Activated T-cell treated with anti-CD3 and anti-CD28 coated beads for 1 hour (primary cell): ENCODE results near the gene SCCPDH.
"Not testable (repeated sequence)": the region's sequence is repeated elsewhere in the genome, so short reads cannot be mapped to it uniquely, and the experiment has no call there.

ENCODE experiments used
- DNase-seq: peaks from one replicate; pipeline ENCODE4 v3.0.0-alpha.2; 2020; ENCODE audit warnings: low read depth

The SCCPDH gene

DNA sequence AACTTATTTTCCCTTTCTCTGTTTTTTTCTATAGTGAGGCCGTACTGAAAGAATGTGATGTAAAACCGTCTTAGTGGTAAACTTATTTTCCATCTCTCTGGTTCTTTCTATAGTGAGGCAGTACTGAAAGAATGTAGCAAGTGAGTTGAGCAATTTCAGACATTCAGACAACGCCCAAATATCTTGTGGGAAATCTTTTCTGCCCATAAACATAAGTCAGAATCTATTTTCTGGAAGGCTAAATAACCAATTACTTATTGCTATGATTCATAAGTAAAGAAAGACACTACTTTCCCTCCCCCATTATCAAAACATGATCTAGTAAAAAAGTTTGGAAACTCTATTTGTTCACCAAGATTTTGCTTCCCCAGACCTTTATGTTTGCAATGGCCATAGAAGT, 18.8 kb upstream of the SCCPDH start:
- DNase-seq = no peak

DNA sequence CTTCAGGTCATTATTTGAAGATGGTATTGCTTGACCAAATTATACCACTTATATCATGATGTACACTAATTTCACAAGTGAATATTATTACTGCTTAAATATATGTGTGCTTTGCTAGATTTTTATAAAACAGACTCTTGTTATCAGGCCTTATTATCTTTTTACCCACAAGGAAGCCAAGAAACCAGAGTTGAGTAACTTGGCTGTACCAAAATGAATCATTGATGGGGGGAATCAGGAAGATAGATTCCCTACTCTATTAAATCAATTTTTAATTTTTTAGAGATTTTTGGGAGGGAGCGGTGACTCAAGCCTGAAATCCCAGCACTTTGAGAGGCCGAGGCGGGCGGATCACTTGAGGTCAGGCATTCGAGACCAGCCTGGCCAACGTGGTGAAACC, 16.0 kb upstream of the SCCPDH start:
- DNase-seq = no peak

DNA sequence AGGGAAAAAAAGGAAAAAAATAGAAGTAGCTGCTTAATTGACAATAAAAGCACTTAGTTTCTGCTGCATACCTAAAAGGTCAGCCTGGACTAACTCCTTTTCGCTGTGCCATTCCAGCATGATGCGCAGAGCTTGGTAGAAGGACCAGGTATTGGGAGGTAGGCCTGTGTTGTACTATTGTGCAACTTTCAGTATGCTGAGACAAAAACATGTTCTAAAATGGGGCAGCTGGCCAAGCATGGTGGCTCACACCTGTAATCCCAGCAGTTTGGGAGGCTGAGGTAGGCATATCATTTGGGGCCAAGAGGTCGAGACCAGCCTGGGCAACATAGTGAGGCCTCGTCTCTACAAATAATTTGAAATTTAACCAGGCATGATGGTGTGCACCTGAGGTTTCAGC, 15.0 kb upstream of the SCCPDH start:
- DNase-seq = no peak

DNA sequence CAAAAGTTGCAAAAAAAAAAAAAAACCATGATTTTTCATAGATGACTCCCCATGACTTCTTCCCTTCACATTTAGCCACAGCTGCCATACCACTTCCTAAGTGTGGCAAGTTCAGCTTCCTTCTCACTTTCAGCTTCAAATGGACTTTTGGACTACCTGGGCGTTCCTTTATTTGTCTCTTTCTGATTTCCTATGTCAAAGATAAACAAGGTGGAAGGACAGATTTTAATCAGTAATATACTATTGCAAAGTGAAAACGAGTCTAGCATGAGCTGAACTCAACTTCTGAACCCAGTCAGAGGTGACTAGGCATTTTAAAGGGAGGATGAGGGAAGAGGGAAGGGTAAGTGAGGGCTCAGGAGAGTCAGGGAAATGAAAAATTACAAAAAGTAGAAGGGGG, 14.4 kb upstream of the SCCPDH start:
- DNase-seq = no peak

DNA sequence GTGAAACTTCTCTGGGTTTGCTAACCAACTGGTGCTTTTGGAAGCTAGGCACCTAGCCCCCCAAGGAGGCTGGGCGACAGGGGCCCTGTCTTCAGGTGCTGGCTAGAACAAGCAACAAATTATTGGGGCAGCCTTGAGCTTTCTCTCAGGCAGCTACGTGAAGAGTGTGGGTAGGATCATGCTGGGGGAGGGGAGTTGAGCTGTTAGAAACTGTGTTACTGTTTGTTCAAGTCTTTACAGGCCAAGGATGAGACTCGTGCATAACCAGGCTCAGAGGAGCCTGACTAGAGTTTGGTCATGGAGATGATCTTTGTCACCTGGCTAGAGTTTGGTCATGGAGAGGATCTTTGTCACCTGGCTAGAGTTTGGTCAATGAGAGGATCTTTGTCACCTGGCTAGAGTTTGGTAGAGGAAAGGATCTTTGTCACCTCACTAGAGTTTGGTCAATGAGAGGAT, 12.6 kb upstream of the SCCPDH start:
- no peak for DNase-seq

DNA sequence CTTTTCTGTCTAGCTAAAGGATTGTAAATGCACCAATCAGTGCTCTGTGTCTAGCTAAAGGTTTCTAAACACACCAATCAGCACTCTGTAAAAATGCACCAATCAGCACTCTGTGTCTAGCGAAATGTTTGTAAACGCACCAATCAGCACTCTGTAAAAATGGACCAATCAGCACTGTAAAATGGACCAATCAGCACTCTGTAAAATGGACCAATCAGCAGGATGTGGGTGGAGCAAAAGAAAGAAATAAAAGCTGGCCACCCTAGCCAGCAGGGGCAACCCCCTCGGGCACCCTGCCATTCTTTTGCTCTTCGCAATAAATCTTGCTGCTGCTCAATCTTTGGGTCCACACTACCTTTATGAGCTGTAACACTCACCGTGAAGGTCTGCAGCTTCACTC, 11.8 kb upstream of the SCCPDH start:
- not testable (repeated sequence) for DNase-seq

DNA sequence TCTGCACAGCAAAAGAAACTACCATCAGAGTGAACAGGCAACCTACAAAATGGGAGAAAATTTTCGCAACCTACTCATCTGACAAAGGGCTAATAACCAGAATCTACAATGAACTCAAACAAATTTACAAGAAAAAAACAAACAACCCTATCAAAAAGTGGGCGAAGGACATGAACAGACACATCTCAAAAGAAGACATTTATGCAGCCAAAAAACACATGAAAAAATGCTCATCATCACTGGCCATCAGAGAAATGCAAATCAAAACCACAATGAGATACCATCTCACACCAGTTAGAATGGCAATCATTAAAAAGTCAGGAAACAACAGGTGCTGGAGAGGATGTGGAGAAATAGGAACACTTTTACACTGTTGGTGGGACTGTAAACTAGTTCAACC, 4.8 kb upstream of the SCCPDH start:
- DNase-seq = not testable (repeated sequence)

DNA sequence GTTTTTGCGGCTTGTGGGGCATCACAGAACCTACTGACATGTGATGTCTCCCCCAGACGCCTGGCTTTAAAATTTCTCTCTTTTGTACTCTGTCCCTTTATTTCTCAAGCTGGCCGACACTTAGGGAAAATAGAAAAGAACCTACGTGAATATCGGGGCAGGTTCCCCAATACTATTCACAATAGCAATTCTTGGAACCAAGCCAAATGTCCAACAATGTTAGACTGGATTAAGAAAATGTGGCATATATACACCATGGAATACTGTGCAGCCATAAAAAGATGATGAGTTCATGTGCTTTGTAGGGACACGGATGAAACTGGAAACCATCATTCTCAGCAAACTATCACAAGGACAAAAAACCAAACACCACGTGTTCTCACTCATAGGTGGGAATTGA, 3.4 kb upstream of the SCCPDH start:
- DNase-seq = not testable (repeated sequence)

DNA sequence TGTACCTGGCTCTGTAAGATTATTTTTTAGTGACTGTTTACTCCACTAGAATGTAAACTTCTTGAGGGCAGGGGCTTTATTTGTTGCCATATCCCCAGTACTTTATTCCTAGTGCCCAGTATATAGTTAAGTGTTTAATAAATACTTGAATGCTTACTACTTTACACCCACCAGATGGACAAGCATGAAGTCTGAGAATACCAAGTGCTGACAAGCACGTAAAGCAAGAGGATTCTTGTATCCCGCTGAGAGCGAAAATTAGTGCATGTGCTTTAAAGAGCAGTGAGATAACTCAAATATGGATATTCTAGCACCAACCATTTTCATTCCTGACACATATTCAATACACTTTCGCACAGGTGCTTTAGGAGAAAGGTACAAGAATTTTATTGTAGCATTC, 1.5 kb upstream of the SCCPDH start:
- no peak for DNase-seq

DNA sequence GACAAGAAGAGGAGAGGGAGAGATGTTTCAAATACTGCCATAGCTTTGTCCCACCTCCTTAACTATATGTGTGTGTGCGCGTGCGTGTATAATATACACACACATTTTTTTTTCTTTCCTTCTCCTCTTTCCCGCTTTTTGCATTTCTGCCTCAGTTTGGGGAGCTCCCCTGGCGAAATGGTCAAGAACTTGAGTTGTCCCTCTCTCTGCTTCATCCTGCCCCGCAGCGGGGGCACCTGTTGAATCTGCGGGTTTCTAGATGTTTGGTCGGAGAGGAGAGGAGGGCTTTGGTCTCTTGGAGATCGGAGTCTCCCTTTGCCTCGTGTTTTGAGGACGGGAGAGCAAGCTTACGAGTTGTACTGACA, 504 bp downstream of the SCCPDH start:
- no peak for DNase-seq

DNA sequence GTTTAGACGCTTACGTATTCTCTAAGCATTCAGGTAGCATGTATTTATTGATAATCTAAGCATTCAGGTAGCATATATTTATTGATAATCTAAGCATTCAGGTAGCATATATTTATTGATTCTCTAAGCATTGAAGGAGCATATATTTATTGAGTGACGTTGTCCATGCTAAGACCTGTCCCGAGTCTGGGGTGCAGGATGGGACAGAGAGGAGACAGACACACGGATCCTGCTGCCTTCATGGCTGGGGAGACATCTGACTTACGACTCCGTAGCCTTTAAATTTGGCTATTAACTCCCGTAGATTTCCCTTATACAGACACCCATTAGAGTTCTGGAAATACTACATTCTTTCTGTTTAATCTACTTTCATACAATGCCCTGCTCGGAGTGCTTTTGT, 982 bp downstream of the SCCPDH start:
- no peak for DNase-seq

DNA sequence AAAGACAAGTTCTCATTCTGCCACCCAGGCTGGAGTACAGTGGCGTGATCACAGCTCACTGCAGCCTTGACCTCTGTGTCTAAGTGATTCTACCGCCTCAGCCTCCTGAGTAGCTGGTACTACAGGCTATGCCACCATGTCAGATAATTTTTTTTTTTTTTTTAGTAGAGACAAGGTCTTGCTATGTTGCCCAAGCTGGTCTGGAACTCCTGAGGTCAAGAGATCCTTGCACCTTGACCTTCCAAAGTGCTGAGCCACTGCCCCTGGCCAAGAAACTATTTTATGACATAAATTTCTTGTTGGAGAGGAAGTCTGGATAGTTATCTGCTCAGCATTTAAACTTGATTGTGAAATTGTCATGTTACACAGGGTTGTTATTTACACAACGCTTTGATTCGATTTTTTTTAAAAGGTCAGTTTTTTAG, 2.1 kb downstream of the SCCPDH start:
- DNase-seq = no peak

DNA sequence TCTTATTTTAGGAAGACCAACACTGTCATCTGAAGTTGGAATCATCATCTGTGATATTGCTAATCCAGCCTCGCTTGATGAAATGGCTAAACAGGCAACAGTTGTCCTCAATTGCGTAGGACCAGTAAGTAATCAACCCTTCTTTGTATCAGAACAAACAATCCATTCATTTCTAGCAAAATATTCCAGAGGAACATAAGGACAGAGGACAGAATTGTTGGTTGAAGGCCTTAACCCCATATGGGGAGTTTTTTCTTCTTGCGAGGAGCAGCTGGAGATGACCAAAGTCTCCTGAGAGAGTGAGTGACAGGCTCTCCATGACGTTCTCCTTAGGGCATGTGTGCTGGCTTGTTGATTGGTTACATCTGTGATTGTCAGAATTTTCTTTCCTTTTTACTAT, 2.7 kb downstream of the SCCPDH start:
- DNase-seq = no peak

DNA sequence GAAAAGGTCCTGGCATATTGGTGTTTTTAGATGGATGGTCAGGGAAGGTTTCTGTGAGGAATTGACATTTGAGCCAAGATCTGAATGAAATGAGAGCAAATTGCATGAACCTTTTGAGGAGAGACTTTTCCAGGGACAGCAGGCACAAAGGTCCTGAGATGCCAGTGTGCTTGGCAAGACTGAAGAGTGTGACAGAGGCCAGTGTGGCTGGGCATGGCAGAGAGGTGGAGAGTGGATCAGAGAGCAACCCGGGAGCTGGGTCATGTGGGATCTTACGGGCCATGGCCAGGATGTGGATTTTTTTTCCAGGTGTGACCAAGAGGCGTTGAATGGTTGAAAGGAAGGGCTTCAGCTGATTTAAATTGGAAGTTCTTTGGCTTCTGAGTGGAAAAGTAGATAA, 3.4 kb downstream of the SCCPDH start:
- DNase-seq = no peak

DNA sequence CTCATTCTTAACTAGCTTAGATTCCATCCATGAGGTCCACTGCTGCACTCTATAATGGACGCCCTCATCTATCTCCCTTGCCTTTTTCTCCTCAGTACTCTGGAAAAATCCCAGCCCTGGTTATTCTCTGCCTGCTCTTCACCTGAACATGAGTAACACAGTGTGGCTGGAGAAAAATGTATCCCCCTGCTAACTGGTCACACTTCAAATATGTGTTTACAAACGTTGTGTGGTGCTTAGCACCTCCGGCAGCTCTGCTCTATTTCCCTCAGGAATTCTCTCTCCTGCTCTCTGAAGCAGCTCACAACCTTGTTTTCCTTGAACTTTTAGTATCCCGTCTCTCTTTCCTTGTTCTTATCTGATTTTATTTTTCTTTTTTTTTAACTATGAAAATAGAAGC, 4.1 kb downstream of the SCCPDH start:
- DNase-seq = no peak

DNA sequence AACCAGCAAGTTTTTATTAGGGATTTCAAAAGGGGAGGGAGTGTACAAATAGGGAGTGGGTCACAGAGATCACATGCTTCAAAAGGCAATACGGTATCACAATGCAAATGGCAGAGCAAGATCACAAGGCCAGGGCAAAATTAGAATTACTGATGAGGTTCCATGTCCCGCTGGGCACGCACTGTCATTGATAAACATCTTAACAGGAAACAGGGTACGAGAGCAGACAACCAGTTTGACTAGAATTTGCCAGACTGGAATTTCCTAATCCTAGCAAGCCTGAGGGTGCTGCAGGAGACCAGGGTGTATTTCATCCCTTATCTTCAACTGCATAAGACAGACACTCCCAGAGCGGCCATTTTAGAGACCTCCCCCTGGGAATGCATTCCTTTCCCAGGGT, 4.8 kb downstream of the SCCPDH start:
- not testable (repeated sequence) for DNase-seq

DNA sequence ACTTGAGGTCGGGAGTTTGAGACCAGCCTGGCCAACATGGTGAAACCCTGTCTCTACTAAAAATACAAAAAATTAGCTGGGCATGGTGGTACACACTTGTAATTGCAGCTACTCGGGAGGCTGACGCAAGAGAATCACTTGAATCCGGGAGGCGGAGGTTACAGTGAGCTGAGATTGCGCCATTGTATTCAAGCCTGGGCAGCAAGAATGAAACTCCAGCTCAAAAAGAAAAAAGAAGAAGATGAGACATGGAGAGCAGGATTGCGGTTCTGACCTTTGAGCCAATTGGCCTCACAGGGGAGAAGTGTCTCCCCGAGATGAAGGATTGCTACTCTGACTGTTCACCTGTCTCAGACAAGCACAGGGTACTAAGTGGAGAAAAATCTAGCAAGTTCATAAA, 6.6 kb downstream of the SCCPDH start:
- no peak for DNase-seq

DNA sequence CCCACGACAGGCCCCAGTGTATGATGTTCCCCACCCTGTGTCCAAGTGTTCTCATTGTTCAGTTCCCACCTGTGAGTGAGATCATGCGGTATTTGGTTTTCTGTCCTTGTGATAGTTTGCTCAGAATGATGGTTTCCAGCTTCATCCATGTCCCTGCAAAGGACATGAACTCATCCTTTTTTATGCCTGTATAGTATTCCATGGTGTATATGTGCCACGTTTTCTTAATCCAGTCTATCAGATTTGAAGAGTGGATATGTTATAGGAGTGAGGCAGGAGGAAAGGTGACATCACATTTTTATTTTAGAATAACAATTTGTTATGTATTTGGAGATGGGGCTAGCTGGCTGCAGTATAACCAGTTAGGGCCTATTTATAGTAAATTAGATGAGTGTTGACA, 7.7 kb downstream of the SCCPDH start:
- DNase-seq = not testable (repeated sequence)

DNA sequence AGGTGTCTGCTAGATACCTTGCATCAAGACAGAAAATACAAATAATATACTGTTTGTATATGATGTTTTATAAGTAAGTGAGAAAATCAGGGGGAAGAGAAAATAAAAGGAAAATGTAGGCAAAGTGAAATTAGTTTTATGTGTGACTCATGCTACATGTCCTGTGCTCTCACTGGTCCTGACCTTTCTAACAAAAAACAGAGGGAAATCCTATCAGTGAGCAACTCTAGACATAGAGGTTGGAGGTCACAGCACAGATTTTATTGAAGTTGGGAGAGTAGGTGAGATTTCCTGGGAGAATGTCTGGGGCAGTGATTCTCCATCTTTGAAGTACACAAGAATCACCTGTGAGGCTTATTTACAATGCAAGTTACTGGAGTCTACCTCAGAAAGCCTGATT, 9.5 kb downstream of the SCCPDH start:
- no peak for DNase-seq

DNA sequence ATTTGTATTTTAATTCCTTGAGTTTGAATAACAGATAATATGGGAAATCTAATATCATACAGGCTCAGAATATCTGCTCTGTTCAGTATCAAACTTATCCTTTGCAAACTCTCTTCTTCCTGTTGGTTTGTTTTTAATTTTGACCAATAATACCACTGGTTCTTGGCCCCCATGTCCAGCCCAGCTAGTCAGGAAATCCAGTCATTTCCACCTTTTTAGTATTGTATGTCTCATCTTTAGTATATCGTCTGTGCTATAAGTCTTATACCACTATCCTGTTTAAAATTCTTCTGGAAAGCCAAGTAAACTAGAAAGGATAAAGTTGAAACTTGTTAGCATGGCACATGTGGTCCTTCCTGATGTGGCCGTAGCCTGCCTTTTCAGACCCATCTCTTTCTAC, 10.7 kb downstream of the SCCPDH start:
- no peak for DNase-seq

DNA sequence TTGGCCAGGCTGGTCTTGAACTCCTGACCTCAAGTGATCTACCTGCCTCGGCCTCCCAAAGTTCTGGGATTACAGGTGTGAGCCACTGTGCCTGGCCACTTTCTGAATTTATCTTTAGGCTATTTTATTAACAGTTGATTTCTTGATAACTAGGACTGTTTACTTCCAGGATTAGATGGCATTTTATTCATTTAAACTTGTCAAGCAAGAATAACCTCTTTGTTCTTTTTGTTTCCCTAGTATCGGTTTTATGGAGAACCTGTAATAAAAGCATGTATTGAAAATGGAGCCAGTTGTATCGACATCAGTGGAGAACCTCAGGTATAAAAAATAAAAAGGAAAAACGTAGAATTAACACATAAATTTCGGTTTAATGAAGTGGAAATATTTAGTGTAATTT, 11.5 kb downstream of the SCCPDH start:
- no peak for DNase-seq

DNA sequence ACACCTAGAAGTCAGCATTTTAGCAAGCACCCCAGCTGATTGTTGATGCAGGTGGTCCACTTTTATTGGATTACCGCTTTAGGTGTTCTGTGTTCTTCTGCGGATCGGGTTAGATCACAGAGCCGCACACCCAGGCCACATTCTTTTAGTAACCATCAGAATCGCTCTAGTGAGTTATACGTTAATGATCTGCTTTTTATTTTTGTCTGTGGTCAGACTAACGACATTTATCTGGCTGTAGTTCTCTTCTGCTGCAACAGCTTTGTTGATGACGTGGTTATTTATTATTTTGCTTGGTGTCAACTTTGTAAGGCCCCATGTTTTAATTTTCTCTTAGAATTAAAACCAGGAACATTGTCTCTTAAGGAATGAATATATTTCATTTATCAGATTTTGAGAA, 18.2 kb downstream of the SCCPDH start:
- no peak for DNase-seq

DNA sequence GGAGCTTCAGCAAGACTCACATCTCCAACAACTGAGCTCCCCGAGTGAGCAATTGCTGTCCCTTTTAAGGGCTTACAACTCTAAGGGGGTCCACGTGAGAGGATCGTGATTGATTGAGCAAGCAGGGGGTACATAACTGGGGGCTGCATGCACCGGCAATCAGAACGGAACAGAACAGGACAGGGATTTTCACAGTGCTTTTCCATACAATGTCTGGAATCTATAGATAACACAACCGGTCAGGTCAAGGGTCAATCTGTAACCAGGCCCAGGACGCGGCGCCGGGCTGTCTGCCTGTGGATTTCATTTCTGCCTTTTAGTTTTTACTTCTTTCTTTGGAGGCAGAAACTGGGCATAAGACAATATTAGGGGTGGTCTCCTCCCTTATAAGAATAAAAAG, 21.9 kb downstream of the SCCPDH start:
- DNase-seq = not testable (repeated sequence)

DNA sequence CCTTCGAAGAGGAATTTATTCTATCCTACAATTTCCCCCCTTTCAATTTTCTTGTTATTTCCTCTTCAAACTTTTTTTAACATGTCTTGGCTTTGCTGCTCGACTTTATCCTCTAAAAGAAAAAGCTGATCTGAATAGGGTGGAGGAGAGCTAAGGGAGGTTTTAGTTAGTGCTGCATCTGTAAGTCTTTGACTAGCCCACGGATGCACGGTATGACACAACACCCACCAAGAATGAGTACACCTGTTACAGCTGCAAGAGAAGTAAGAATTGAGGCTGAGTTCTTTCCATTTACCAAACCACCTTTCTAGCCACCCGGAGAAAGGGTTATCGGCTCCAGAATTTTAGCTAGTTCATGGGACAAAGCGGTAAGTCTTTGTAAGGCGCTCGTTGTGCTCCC, 23.8 kb downstream of the SCCPDH start:
- DNase-seq = no peak

DNA sequence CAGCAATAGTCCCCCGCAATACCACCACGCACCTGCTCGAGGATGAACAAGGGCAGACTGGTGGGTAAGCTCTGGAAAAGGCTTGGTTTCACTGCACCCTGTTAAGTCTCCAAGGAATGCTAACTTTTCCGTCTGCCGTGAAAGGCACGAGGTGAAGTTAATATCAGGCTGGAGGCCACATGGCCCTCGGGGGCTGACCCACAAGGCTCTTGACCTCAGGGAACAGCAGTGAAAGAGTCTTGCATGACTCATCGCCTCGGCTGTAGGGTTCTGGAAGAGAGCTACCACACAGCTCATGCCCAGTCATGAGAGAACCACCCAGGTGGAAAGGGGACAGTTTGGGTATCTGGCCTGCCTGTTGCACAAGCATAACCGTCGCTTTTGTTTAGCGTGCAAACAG, 24.7 kb downstream of the SCCPDH start:
- DNase-seq = no peak
